B cell (primary cell): ENCODE measurements around the gene ALOXE3.

Experiments
- EZH2 ChIP-seq: IDR thresholded peaks from 2 replicates; pipeline ENCODE4 v1.6.1; 2012; ENCODE audit warnings: borderline replicate concordance, low read depth, mild to moderate bottlenecking, moderate library complexity, low read length; ENCODE audit not compliant: insufficient read depth, poor library complexity, severe bottlenecking
- TF ChIP-seq, protein P1 (sequence below): fragments of 200-600 bp; IDR thresholded peaks from one replicate; pipeline ENCODE4 v1.8.0; 2022; ENCODE audit warnings: antibody characterized with exemption, mild to moderate bottlenecking

DNA sequence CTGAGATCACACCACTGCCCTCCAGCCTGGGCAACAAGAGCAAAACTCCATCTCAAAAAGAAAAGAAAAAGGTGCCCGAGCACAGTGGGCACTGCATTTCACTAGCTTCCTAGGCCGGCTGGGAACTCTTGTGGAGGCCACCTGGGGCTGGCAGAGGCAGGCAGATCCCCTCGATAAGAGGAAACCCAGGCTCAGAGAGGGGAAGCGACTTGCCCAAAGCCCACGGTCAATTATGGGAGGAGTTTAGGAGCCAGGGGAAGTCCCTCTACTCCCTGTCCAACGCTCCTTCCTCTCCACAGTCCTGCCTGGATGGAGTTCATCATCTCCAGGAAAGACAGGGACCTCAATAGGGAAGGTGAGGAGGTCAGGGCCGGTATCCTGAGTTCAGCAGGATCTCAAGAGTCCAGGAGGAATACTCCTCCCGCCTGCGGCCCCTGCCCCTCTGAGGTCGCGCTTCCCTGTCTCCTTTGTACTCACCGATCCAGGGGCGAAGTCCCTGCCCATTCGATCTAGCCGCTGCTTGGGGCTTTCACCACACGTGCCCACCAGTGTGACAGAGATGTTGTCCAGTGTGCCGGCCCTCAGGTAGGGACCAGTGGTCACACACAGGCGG lies 841 bp downstream of the ALOXE3 start:
- TF ChIP-seq, protein P1, sequence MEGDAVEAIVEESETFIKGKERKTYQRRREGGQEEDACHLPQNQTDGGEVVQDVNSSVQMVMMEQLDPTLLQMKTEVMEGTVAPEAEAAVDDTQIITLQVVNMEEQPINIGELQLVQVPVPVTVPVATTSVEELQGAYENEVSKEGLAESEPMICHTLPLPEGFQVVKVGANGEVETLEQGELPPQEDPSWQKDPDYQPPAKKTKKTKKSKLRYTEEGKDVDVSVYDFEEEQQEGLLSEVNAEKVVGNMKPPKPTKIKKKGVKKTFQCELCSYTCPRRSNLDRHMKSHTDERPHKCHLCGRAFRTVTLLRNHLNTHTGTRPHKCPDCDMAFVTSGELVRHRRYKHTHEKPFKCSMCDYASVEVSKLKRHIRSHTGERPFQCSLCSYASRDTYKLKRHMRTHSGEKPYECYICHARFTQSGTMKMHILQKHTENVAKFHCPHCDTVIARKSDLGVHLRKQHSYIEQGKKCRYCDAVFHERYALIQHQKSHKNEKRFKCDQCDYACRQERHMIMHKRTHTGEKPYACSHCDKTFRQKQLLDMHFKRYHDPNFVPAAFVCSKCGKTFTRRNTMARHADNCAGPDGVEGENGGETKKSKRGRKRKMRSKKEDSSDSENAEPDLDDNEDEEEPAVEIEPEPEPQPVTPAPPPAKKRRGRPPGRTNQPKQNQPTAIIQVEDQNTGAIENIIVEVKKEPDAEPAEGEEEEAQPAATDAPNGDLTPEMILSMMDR = no peak
- no peak for TF ChIP-seq EZH2
